GM23338 (cell line): ENCODE data around the gene CDKAL1. TPM values are rescaled to one million over a fixed set of nuclear protein-coding genes. Genes with fewer than 3 reads are reported as not detected.

Experiments
- ATAC-seq: fragments of 200-7000 bp; cut with Tn5 transposase; 3 replicates; pipeline ENCODE4 v1.9.1; 2020
- DNase-seq: peaks from one replicate; pipeline ENCODE4 v3.0.0-alpha.2; 2015; ENCODE audit warnings: low spot score
- H2AFZ ChIP-seq: fragments of 200-600 bp; sonication (generic); 2 replicates; pipeline ENCODE4 v1.8.0; 2016; ENCODE audit warnings: antibody characterized with exemption, mild to moderate bottlenecking, moderate library complexity
- H3F3A ChIP-seq: fragments of 200-600 bp; sonication (generic); replicated peaks from 2 replicates; pipeline ENCODE4 v1.8.0; 2017; ENCODE audit warnings: antibody characterized with exemption, mixed run types, low read depth
- H3K27ac ChIP-seq: fragments of 200-600 bp; sonication (generic); 2 replicates; pipeline ENCODE4 v1.6.1; 2016; ENCODE audit warnings: low read depth
- H3K27me3 ChIP-seq: fragments of 200-600 bp; sonication (generic); 2 replicates; pipeline ENCODE4 v1.8.0; 2016; ENCODE audit warnings: mild to moderate bottlenecking, mixed run types, moderate library complexity; ENCODE audit not compliant: insufficient read depth
- H3K36me3 ChIP-seq: fragments of 200-600 bp; sonication (generic); 2 replicates; pipeline ENCODE4 v1.8.0; 2016; ENCODE audit warnings: mild to moderate bottlenecking; ENCODE audit not compliant: insufficient read depth
- H3K4me1 ChIP-seq: fragments of 200-600 bp; sonication (generic); 2 replicates; pipeline ENCODE4 v1.8.0; 2016; ENCODE audit warnings: mild to moderate bottlenecking, moderate library complexity; ENCODE audit not compliant: insufficient read depth
- H3K4me2 ChIP-seq: fragments of 200-600 bp; sonication (generic); 2 replicates; pipeline ENCODE4 v1.7.1; 2017; ENCODE audit warnings: mixed run types
- H3K4me3 ChIP-seq: fragments of 200-600 bp; sonication (generic); 2 replicates; pipeline ENCODE4 v1.6.1; 2016; ENCODE audit warnings: mixed run types
- H3K79me2 ChIP-seq: fragments of 200-600 bp; sonication (generic); replicated peaks from 2 replicates; pipeline ENCODE4 v1.8.0; 2017; ENCODE audit warnings: mild to moderate bottlenecking; ENCODE audit not compliant: insufficient read depth
- H3K9me2 ChIP-seq: fragments of 200-600 bp; sonication (generic); 2 replicates; pipeline ENCODE4 v1.8.0; 2017; ENCODE audit not compliant: insufficient read depth
- H4K20me1 ChIP-seq: fragments of 200-600 bp; sonication (generic); replicated peaks from 2 replicates; pipeline ENCODE4 v1.8.0; 2017; ENCODE audit warnings: mild to moderate bottlenecking; ENCODE audit not compliant: insufficient read depth
- H3K27ac Mint-ChIP-seq: 2 replicates; pipeline ENCODE4 v1.8.0; 2020; ENCODE audit warnings: inconsistent platforms, mild to moderate bottlenecking, moderate library complexity, mixed read lengths
- H3K27me3 Mint-ChIP-seq: 3 replicates; pipeline ENCODE4 v1.8.0; 2022; ENCODE audit warnings: low read depth, mild to moderate bottlenecking, moderate library complexity, mixed read lengths, inconsistent platforms; ENCODE audit not compliant: insufficient read depth, poor library complexity
- H3K36me3 Mint-ChIP-seq: 3 replicates; pipeline ENCODE4 v1.8.0; 2021; ENCODE audit warnings: low read depth, mild to moderate bottlenecking, inconsistent platforms, moderate library complexity, mixed read lengths
- H3K4me1 Mint-ChIP-seq: 3 replicates; pipeline ENCODE4 v1.8.0; 2020; ENCODE audit warnings: mild to moderate bottlenecking, inconsistent platforms, mixed read lengths
- H3K4me3 Mint-ChIP-seq: 3 replicates; pipeline ENCODE4 v1.8.0; 2021; ENCODE audit warnings: moderate library complexity, mild to moderate bottlenecking, inconsistent platforms, mixed read lengths
- H3K9me3 Mint-ChIP-seq: 3 replicates; pipeline ENCODE4 v1.8.0; 2020; ENCODE audit warnings: moderate library complexity, mild to moderate bottlenecking, inconsistent platforms, mixed read lengths
- CREB1 ChIP-seq: fragments of 250-450 bp; sonication (Bioruptor Pico); IDR thresholded peaks from 2 replicates; pipeline ENCODE4 v1.5.0; 2020; ENCODE audit warnings: low read depth, mild to moderate bottlenecking, moderate library complexity
- CTCF ChIP-seq, 2 experiments: fragments of 200-600 bp in 1 of 2; sonication (generic) in 1 of 2; conservative IDR thresholded peaks; 2 replicates each; pipeline versions ENCODE4 v1.5.1 to v1.6.1; 2016 to 2017; ENCODE audit warnings: antibody characterized with exemption in 2 of 2, low read depth in 2 of 2, mild to moderate bottlenecking in 2 of 2, moderate library complexity in 1 of 2
- ETS1 ChIP-seq: IDR thresholded peaks from 2 replicates; pipeline ENCODE4 v1.6.1; 2016; ENCODE audit warnings: antibody characterized with exemption
- EZH2 ChIP-seq: fragments of 200-600 bp; sonication (generic); IDR thresholded peaks from one replicate; pipeline ENCODE4 v1.8.0; 2017; ENCODE audit warnings: antibody characterized with exemption, mild to moderate bottlenecking, low read depth; ENCODE audit not compliant: unreplicated experiment
- EZH2phosphoT487 ChIP-seq: fragments of 200-600 bp; sonication (generic); IDR thresholded peaks from one replicate; pipeline ENCODE4 v1.8.1; 2018; ENCODE audit warnings: antibody characterized with exemption; ENCODE audit not compliant: unreplicated experiment
- JUNB ChIP-seq: IDR thresholded peaks from one replicate; pipeline ENCODE4 v1.6.1; 2016; ENCODE audit warnings: antibody characterized with exemption; ENCODE audit not compliant: unreplicated experiment
- NANOG ChIP-seq: IDR thresholded peaks from 2 replicates; pipeline ENCODE4 v1.6.1; 2016; ENCODE audit warnings: antibody characterized with exemption, borderline replicate concordance
- REST ChIP-seq: IDR thresholded peaks from one replicate; pipeline ENCODE4 v1.6.1; 2018; ENCODE audit warnings: antibody characterized with exemption; ENCODE audit not compliant: unreplicated experiment
- STAT1 ChIP-seq: IDR thresholded peaks from one replicate; pipeline ENCODE4 v1.6.1; 2016; ENCODE audit warnings: antibody characterized with exemption; ENCODE audit not compliant: unreplicated experiment
- ZNF114 ChIP-seq: fragments of 250-450 bp; sonication (Bioruptor Pico); IDR thresholded peaks from 2 replicates; pipeline ENCODE4 v1.5.0; 2020; ENCODE audit warnings: mild to moderate bottlenecking, moderate library complexity
- ZNF331 ChIP-seq: fragments of 250-450 bp; sonication (Bioruptor Pico); IDR thresholded peaks from 2 replicates; pipeline ENCODE4 v1.5.0; 2020; ENCODE audit warnings: low read depth, mild to moderate bottlenecking, moderate library complexity
- ZNF462 ChIP-seq: fragments of 250-450 bp; sonication (Bioruptor Pico); IDR thresholded peaks from 2 replicates; pipeline ENCODE4 v1.5.0; 2020; ENCODE audit warnings: mild to moderate bottlenecking, moderate library complexity
- polyA plus RNA-seq: library from polyadenylated mRNA; unstranded; fragments of >200 nt; fragmentation: Nextera tagmentation; extraction: Ambion mirVana; gene quantifications from 2 replicates; pipeline ENCODE4 v1.2.1, GENCODE V29; 2016
- total RNA-seq: library from RNA; depleted of rRNA; stranded (reverse); fragments of >200 nt; shearing (Covaris generic); gene quantifications from 2 replicates; pipeline ENCODE4 v1.2.3, GENCODE V29; 2014

The CDKAL1 gene
- total and polyA plus RNA-seq, 2 experiments from 2014 or later = 17.8 to 35.0 TPM

GRCh38 chr6:21244897-21245470 lies 710.7 kb downstream of the CDKAL1 start (continued):
- no peak for TF ChIP-seq ZNF462

- H3K4me3 Mint-ChIP-seq = no peak overlapping the region
- 0 out of 3 replicates have a peak, but pooled peaks cover 2% of the 10 kb centered on the region for H3K4me1 Mint-ChIP-seq
- DNase-seq = no peak
- Histone ChIP-seq H2AFZ (no peak overlapping the region), H3K4me2 (no peak overlapping the region), H3K27ac (no peak overlapping the region), H3F3A (no peaks in the 10 kb centered on the region), H3K9me2 (no peaks in the 10 kb centered on the region; the same call in 1 of the 2 replicates), H3K4me3 (no peak overlapping the region), H3K27me3 (no peaks in the 10 kb centered on the region), H3K36me3 (no peaks in the 10 kb centered on the region), H4K20me1 (no peaks in the 10 kb centered on the region), H3K4me1 (no peaks in the 10 kb centered on the region; the same call in 1 of the 2 replicates), H3K79me2 (no peaks in the 10 kb centered on the region)
- peaks cover 4% of the 10 kb centered on the region; the same call in 1 of the 3 replicates for H3K36me3 Mint-ChIP-seq
- no peaks in the 10 kb centered on the region for H3K27me3 Mint-ChIP-seq
- peaks cover 3% of the 10 kb centered on the region; the same call in 1 of the 3 replicates for H3K9me3 Mint-ChIP-seq
- no peak for ATAC-seq
- H3K27ac Mint-ChIP-seq = no peak overlapping the region
- TF ChIP-seq NANOG (no peak), EZH2phosphoT487 (no peak), ZNF331 (CRISPR knock-in tag) (no peak), CTCF (conservative IDR thresholded peaks at IDR 0.05; ENCODE audit: low read depth in 2 of 2) (no peak), CREB1 (CRISPR knock-in tag) (no peak), REST (no peak), ZNF114 (CRISPR knock-in tag) (no peak), ETS1 (no peak), JUNB (no peak), EZH2 (no peak), STAT1 (no peak)
These were observed 711.2 kb downstream of the CDKAL1 start for GRCh38 chr6:21245488-21245887.
